CD4-positive, alpha-beta T cell treated with Interleukin-10 for 1 hour (primary cell): Measurements from ENCODE around the gene PSME2.

Source experiments
- DNase-seq: peaks from one replicate; pipeline ENCODE4 v3.0.0-alpha.2; 2020

The PSME2 gene

GRCh38 chr14:24132976-24133375, 13.4 kb downstream of the PSME2 start:
- no peak for DNase-seq

GRCh38 chr14:24132061-24132685, 14.2 kb downstream of the PSME2 start:
- peak; percentile 31 for DNase-seq

GRCh38 chr14:24131549-24131966, 14.9 kb downstream of the PSME2 start:
- no peak for DNase-seq

- no peak for DNase-seq
Observed at GRCh38 chr14:24130717-24131548, 15.5 kb downstream of the PSME2 start.

- no peak for DNase-seq
Observed at GRCh38 chr14:24130380-24130716, 16.1 kb downstream of the PSME2 start, which contains the start of gene FITM1. FITM1 (plus strand) TSS chr14:24130659; CDS start chr14:24131564, 905 bp downstream.

DNA sequence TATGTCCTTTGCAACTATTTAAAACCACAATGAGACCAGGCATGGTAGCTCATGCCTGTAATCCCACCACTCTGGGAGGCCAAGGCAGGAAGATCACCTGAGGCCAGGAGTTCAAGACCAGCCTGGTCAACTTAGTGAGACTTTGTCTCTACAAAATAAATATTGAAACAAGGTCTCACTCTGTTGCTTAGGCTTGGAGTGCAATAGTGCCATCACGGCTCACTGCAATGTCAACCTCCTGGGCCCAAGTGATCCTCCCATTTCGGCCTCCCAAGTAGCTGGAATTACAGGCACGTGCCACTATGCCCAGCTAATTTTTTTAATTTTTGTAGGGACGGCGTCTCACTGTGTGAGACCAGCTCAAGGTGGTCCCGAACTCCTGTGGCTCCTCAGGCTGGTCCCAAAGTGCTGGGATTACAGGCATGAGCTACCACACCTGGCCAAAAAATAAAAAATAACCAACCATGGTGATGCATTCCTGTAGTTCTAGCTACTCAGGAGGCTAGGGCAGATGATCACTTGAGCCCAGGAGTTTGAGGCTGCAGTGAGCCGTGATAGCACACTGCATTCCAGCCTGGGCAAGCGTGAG, 16.9 kb downstream of the PSME2 start:
- DNase-seq = no peak

DNA sequence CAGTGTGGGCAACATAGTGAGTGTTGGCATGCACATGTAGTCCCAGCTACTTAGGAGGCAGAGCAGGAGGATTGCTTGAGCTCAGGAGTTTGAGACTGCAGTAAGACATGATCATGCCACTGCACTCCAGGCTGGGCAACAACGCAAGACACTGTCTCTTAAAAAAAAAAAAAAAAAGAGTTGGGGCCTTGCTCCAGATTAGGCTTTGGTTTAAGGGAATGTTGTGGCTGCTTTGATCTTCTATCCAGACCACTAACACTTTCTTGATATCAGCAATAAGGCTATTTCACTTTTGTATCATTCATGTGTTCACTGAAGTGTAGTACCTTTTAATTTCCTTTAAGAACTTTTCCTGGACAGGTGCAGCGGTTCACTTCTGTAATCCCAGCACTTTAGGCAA, 18.7 kb downstream of the PSME2 start:
- DNase-seq = no peak

GRCh38 chr14:24126939-24127338, 19.5 kb downstream of the PSME2 start:
- DNase-seq = no peak

DNA sequence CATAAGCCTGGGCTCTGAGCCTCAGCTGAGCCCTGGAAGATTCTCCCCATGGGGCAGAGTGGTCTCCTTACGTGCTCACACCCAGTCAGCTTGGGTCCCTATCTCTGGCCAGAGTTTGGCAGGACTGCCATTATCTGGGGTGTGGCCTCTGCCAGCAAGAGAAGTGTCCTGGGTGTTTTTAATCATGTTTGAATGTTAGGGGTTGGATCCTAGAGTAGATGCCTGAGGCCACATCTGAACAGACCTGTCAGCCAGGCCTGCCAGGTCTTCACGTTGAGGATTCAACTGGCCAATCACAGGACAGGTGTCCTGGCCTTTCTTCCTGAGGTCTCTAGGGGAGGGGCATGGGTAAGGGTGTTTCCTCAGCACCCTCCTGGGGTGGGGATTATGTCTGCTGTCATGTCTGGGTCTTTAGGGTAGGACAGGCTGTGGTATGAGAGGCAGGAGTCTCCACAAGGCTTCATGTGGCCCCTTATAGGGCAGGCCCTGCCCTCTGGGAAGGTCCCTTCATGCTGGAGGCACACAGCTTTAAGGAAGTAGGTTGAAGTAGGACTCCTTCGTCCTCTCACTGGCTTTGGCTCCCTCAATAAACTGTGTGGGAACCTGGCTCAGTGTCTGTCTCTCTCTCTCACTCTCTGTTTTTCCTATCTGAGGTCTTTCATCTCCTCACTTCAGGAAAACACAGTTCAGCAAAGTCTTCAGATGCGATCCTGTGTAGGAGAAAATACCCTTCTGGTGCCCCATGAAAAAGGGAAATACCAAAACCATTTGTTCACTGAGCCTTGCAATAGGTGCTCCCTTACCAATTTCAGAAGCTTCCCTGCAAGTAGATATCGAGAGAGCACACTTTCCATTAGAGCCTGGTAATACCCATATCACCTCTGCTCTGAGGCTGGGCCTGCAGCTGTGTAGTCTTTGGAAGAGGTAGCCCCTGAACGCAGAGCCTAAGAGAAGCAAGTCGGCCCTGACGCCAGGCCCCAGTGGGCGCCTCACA, 22.7 kb downstream of the PSME2 start:
- no peak for DNase-seq

- DNase-seq = no peak
Observed at GRCh38 chr14:24122898-24123297, 23.5 kb downstream of the PSME2 start.

DNA sequence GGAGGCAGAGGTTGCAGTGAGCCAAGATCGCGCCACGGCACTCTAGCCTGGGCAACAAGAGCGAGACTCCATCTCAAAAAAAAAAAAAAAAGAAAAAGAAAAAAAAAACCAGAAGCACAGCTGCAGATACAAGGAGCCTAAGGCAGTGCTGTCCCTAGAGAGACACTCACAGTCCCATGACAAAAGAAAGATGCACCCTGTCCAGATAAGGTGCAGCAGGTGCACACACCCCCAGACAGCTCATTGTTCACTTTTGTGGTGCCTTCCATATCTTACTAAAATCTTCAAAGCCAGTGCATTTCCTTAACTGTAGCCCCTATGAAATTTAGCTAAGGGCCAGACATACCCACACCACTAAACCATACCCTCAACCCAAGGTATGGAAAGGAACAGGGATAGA, 24.0 kb downstream of the PSME2 start:
- no peak for DNase-seq

- no peak for DNase-seq
Observed at GRCh38 chr14:24121210-24121609, 25.2 kb downstream of the PSME2 start.

DNA sequence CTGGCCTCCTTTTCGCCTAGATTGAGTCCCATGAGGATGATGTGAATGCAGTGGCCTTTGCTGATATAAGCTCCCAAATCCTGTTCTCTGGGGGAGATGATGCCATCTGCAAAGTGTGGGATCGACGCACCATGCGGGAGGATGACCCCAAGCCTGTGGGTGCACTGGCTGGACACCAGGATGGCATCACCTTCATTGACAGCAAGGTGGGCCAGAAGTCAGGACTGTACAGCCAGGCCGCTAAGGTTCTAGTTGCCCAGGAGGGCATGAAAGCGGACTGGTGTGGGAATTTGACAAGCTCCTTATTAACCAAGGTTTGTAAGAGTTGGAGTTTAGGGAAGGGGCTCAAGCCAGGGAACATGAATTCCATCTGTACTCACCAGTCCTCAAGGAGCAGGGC, 26.7 kb downstream of the PSME2 start:
- no peak for DNase-seq

- DNase-seq = no peak
Observed at GRCh38 chr14:24117179-24117578, 29.2 kb downstream of the PSME2 start.

GRCh38 chr14:24116128-24116814, 30.1 kb downstream of the PSME2 start:
- DNase-seq = no peak

DNA sequence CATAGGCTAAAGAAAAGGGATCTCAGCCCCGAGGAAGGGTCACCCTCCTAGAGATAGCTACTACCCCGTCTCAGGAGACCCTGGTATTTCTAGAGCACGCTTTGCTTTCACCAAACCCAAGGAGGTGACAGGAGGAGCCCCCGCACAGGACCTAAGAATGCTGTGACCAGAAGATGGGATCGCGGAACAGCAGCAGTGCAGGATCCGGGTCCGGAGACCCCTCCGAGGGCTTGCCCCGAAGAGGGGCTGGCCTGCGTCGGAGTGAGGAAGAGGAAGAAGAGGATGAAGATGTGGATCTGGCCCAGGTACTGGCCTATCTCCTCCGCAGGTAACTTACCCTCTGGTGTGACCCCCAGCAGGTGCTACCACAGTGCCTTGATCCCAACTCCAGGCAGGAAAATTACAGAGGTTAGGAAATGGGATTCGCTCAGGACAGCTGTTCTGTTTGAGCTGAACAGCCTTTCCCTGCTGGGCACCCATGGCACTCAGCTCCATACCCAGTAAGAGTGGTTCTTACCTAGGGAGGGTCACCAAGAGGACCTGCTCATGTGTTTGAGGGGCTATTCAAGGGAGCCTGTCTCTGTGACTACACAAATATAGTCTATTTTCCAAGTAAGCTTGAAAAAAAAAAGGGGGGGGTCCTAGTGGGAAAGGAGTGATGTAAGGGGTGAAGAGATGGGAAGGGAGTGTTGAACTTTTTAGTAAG, 30.8 kb downstream of the PSME2 start:
- DNase-seq = no peak

- DNase-seq = peak; percentile 99
Observed at GRCh38 chr14:24114532-24115421, 31.6 kb downstream of the PSME2 start, which contains the start of the genes DCAF11 and NRL. DCAF11 (plus strand) TSS chr14:24114777; CDS start chr14:24115595, 818 bp downstream. NRL (minus strand) TSS chr14:24114949; CDS start chr14:24082848, 32,101 bp downstream.

GRCh38 chr14:24113801-24114531, 32.4 kb downstream of the PSME2 start:
- peak; percentile 86 for DNase-seq

- no peak for DNase-seq
Observed at GRCh38 chr14:24113379-24113800, 33.0 kb downstream of the PSME2 start.
